ENCODE results near the gene PRDM2.

The PRDM2 gene

GRCh38 chr1:13793088-13793730, 93.2 kb downstream of the PRDM2 start:
- no peak for DNase-seq (ENCODE audit: low read depth)

- DNase-seq (ENCODE audit: low read depth): no peak
These were observed 94.5 kb downstream of the PRDM2 start for GRCh38 chr1:13794231-13795187.

DNA sequence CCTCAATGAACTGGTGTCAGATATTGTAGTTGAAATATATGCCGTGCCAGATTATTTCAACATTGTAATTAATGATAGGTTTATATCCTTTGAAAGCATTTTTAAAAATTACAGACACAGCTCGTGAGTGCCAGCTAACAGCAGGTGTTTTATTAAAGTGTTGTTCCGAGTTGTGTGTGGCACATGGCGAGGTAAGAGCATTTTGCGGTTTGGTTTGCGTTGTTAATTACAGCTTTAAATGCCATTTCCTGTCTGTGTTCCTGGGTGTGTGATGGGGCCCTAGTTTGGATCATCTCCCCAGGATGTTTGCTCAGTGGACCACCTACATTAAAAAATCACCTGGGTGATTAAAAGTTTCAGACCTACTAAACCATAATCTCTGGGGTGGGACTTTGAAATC, 97.4 kb downstream of the PRDM2 start:
- DNase-seq (ENCODE audit: low read depth): no peak

DNA sequence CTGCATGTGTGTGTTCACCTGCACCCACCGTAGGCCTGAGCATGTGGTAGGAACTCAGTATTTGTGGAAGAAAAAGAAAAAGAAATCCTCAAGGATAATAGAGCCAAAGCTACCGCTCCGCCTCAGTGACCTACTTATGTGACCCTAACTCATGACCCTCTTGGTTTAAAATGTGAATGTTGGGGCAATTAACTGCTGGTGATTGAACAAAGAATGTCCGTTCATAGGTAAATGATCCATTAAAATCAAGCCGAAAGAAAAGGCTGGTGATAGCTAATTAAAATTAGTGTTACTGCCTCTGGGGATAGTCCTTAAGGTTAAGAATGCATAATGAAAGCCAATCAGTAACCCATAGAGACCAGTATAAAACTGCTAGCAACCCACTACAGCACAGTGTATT, 98.1 kb downstream of the PRDM2 start:
- no peak for DNase-seq (ENCODE audit: low read depth)

- no peak for DNase-seq (ENCODE audit: low read depth)
These were observed 99.7 kb downstream of the PRDM2 start for GRCh38 chr1:13799502-13800283.

DNA sequence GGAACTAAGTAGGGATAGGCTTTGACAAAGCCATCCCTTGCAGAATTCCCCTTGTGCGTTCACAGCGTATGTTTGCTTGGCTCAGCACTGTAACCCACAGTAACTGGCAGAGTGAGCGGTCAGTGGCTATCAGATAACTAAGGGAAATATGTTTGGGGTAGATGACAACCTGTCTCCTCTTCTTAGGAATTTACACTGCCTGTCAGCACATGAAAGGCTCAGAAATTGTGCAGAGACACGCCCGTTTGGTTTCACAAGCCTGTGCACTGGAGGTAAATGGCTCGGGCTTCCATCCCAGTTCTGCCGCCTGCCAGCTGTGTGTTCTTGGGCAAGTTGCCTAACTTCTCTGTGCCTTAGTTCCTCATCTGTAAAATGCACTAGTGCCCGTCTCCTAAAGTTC, 101.2 kb downstream of the PRDM2 start:
- no peak for DNase-seq (ENCODE audit: low read depth)

GRCh38 chr1:13801655-13802486, 101.9 kb downstream of the PRDM2 start:
- no peak for DNase-seq (ENCODE audit: low read depth)

DNA sequence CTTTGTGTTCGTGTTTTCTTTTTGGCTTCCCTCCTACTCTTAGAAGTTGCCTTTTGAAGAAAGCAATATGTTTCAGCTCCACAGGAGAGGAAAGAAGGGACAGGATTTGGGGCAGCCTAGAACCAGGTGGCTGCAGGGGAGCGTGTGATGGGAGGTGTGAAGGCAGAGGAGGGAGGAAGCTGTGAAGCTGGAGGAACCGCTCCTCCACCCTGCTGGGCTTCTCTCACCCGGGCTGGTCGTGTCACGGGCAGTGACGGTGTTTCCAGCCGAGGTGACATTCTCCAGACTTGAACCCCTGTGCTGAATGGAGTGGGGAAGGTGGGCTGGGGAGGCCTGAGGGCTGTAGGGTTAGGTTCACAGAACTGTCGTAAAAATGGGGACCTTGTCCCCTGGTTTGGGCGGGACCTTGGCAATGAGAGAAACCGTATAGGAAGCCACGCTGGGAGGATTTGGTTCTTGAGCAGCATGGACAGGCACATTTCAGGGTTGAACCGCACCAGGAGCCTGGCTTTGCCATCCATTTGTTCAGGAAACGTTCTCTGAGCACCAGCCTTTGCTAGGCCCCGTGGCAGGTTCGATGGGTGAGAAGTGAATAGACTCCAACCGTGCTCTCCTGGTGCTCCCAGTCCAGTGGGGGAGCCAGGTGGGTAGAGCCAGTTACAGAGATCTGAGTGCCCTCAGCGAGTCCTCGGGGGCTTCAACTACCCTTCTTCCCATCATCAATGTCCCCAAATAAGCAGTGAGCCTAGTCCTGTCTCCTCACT, 103.0 kb downstream of the PRDM2 start:
- DNase-seq (ENCODE audit: low read depth): no peak

GRCh38 chr1:13803546-13804239, 103.7 kb downstream of the PRDM2 start:
- DNase-seq (ENCODE audit: low read depth): no peak

GRCh38 chr1:13804240-13804633, 104.2 kb downstream of the PRDM2 start:
- no peak for DNase-seq (ENCODE audit: low read depth)

GRCh38 chr1:13805431-13805830, 105.4 kb downstream of the PRDM2 start:
- no peak for DNase-seq (ENCODE audit: low read depth)

GRCh38 chr1:13806108-13806507, 106.1 kb downstream of the PRDM2 start:
- DNase-seq (ENCODE audit: low read depth): no peak

- no peak for DNase-seq (ENCODE audit: low read depth)
These were observed 107.2 kb downstream of the PRDM2 start for GRCh38 chr1:13807209-13807608.

DNA sequence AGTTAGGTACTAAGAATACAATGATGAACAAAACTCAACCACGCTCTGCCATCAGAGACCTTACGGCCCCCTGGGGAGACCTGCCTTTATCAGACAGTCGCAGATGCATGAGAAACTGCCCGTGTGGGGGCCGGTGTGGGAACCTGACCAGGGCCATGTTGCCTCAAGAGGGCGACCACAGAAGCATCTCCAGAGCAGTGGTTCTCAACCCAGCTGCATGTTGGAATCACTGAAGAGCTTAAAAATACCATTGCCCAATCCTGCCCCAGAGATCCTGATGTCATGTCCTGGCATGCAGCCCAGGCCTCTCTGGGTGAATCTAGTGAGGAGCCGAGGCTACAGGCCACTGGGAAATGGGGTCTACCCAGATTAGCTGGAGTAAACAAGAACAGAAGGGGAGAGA, 108.7 kb downstream of the PRDM2 start:
- DNase-seq (ENCODE audit: low read depth): no peak

GRCh38 chr1:13809461-13810159, 109.6 kb downstream of the PRDM2 start:
- DNase-seq (ENCODE audit: low read depth): peak; percentile 9

- no peak for DNase-seq (ENCODE audit: low read depth)
These were observed 112.7 kb downstream of the PRDM2 start for GRCh38 chr1:13812456-13813397.

- DNase-seq (ENCODE audit: low read depth): peak; percentile 36
These were observed 113.5 kb downstream of the PRDM2 start for GRCh38 chr1:13813398-13814012.

DNA sequence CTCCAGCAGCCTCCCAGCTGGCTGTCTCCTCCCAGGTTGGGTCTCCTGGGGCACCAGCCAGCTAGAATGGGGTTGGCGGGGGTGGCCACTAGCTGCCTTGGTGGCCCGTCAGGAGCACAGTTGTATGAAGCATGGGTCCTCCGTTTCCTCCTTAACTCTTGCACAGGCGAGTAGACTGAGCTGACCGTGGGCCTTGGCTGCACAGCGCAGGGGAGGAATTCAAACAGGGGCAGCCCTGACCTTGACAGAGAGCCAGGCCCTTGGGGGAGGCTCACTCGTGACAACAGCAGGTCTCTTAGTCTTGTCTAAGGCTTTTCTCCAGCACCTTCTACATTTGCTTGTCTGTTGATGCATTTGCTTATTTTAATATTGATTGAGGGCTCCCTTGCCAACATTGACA, 114.1 kb downstream of the PRDM2 start:
- DNase-seq (ENCODE audit: low read depth): no peak
